GM18951 (cell line): Measurements from ENCODE around the gene UNC80.
"Not testable (repeated sequence)": the region's sequence is repeated elsewhere in the genome, so short reads cannot be mapped to it uniquely, and the experiment has no call there.

Experiments used
- POLR2A ChIP-seq: IDR thresholded peaks from 4 replicates; pipeline ENCODE4 v1.6.1; 2011; ENCODE audit warnings: mild to moderate bottlenecking; ENCODE audit not compliant: insufficient read length, insufficient read depth; ENCODE audit errors: extremely low read depth
- in situ Hi-C: fragments of 300-500 bp; cut with MboI; formaldehyde crosslinking; loops from one replicate; pipeline ENCODE4 v1.12.0; 2022; ENCODE audit warnings: low sequenced_read_pairs, mixed read lengths, inconsistent platforms; ENCODE audit not compliant: unreplicated experiment

The UNC80 gene

GRCh38 chr2:209773377-209773776 lies 1.7 kb downstream of the UNC80 start:
- in situ Hi-C loops, result no loop called here
- TF ChIP-seq POLR2A, result no peak

GRCh38 chr2:209787416-209787815 lies 15.8 kb downstream of the UNC80 start:
- TF ChIP-seq POLR2A, result no peak

GRCh38 chr2:209788925-209789324 lies 17.3 kb downstream of the UNC80 start:
- no peak for TF ChIP-seq POLR2A
- in situ Hi-C loops, result no loop called here

More at GRCh38 chr2:209787416-209787815, 15.8 kb downstream of the UNC80 start:
- in situ Hi-C loops, result no loop called here

- in situ Hi-C loops, result no loop called here
- TF ChIP-seq POLR2A, result no peak
These were observed 18.6 kb downstream of the UNC80 start for GRCh38 chr2:209790066-209790728.

GRCh38 chr2:209791151-209791550 lies 19.5 kb downstream of the UNC80 start:
- no peak for TF ChIP-seq POLR2A
- in situ Hi-C loops, result no loop called here

- in situ Hi-C loops, result not testable (repeated sequence)
These were observed 23.8 kb downstream of the UNC80 start for GRCh38 chr2:209795425-209795824.

- no peak for TF ChIP-seq POLR2A
- in situ Hi-C loops, result no loop called here
These were observed 33.7 kb downstream of the UNC80 start for GRCh38 chr2:209805351-209805750.

GRCh38 chr2:209806318-209806717 lies 34.7 kb downstream of the UNC80 start:
- in situ Hi-C loops, result no loop called here
- no peak for TF ChIP-seq POLR2A

GRCh38 chr2:209808521-209808920 lies 36.9 kb downstream of the UNC80 start:
- in situ Hi-C loops, result no loop called here
- TF ChIP-seq POLR2A, result no peak

GRCh38 chr2:209809256-209809655 lies 37.6 kb downstream of the UNC80 start:
- in situ Hi-C loops, result no loop called here
- no peak for TF ChIP-seq POLR2A

- TF ChIP-seq POLR2A, result no peak
- in situ Hi-C loops, result no loop called here
These were observed 46.2 kb downstream of the UNC80 start for GRCh38 chr2:209817844-209818271.

GRCh38 chr2:209818939-209819338 lies 47.3 kb downstream of the UNC80 start:
- in situ Hi-C loops, result no loop called here
- TF ChIP-seq POLR2A, result no peak

GRCh38 chr2:209821806-209822205 lies 50.2 kb downstream of the UNC80 start:
- in situ Hi-C loops, result no loop called here
- no peak for TF ChIP-seq POLR2A

- in situ Hi-C loops, result no loop called here
These were observed 51.9 kb downstream of the UNC80 start for GRCh38 chr2:209823484-209823883.

GRCh38 chr2:209824391-209824790 lies 52.8 kb downstream of the UNC80 start:
- in situ Hi-C loops, result no loop called here
- TF ChIP-seq POLR2A, result no peak

More at GRCh38 chr2:209823484-209823883, 51.9 kb downstream of the UNC80 start:
- TF ChIP-seq POLR2A, result no peak

GRCh38 chr2:209830722-209831465 lies 59.3 kb downstream of the UNC80 start:
- in situ Hi-C loops, result no loop called here
- TF ChIP-seq POLR2A, result no peak
